Stimulated activated CD8-positive, alpha-beta memory T cell treated with anti-CD3 and anti-CD28 coated beads, Interleukin-2, amount 100 ng/mL, for 1 hour (primary cell): Measurements from ENCODE around the gene TFEB.

Experiments
- DNase-seq, 2 donors: peaks; one replicate each; pipeline ENCODE4 v3.0.0-alpha.2; 2020; ENCODE audit warnings: low read depth in 2 of 2

TFEB gene

GRCh38 chr6:41706876-41707564 lies 28.4 kb downstream of the TFEB start:
- no peak for DNase-seq

DNA sequence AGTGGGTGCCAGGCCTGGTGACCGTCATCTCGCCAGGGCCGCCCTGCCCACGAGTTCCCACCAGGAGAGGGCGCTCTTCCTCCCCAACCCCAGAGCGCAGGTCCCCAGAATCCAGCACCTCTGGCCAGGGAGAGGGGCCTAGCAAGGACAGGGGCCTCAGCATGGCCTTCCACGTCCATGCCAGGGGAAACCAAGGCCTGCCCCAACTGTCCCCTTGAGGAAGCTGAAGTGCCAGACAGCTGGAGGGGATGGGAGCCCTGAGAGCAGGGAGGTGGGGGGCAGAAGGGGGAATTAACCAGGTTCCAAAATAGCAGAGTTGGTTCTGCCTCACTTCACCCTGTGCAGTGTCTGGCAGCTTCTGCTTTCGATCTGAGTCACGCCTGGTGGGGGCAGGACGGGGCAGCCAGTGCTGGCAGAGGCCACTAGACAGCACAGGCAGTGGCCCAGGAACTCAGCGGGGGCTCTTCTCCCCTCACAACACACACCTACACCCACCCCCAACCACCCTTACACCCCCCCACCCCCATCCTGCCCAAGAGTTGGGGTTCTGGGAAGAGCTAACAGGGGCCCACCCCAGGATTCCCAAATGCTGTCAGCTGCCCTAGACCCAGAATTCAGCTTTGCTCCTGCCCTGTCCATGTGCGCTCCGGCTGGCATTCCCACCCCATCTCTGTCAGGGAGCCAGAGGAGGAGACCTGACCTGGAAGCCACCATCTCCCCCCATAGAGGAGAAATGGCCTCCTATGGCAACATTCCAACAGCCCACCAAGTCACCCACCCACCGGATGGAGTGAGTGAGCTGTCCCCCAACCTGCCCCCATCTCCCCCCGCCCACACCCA lies 29.2 kb downstream of the TFEB start:
- peak; percentile 21 to 29 for DNase-seq

- DNase-seq, result no peak
Observed at GRCh38 chr6:41705311-41705995, 30.0 kb downstream of the TFEB start.

- no peak for DNase-seq
Observed at GRCh38 chr6:41704656-41705310, 30.6 kb downstream of the TFEB start.

GRCh38 chr6:41704028-41704427 lies 31.4 kb downstream of the TFEB start:
- DNase-seq, result no peak

DNA sequence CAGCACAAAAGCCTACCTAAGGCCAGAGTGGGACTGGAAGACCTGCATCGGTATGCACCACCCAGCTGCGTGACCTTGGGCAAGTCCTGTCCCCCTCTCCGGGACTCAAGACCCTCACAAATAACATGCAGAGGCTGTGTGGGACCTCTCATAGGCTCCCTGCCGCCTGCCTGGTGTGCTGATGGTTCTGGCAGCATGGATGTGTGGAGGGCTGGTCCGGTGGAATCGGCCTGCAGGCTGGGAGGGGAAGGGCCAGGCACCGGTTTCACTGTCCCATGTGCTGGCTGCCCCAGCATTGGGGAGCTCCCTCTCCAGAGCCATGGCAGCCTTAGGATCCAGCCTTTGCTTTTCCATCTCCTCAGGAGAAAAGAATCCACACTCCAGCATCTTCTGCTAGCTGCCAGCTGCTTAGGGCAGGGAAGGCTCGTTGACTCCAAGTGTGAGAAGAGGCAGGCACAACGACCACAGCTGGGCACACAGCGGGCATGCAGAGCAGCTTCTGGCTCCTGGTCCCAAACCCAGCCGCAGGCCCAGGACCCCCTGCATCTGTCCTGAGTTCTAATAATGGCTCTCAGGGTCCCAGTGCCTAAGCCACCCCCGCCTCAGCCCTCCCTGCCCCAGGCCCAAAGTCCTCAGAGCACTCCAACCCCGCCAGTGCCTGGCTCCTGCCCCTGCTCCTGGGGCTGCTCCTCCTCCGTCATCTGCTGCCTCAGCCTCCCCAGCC lies 32.5 kb downstream of the TFEB start:
- DNase-seq, result no peak

DNA sequence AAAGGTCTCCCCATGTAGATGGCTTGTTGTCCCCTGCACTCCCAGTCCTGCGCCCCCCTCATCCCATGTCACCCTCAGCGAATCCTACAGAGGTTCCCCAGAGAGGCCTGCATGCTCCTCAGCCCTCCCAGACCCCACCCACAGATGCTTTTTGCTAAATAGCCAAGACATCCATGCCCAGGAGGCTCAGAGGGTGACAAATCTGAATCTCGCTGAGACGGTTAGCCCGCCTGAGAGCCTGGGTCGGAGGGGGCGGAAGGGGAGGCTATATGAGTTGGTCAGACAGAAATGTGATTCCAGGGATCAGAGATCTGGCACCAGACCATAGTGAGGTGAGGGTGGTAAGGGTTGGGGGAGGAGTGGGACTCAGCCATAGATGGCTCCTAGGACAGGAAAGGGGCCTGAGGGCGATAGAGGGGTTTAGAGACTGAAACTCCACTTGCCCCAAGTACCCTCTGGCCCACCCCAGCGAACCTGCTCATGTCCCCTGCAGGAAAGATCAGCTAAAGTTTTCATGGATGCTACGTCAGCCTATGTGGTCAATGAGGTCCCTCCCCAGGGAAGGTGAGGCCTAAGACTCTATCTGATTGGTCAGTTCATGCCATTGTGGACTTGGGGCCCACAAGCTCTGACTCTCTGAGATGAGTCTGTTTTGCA lies 33.2 kb downstream of the TFEB start:
- no peak for DNase-seq

DNA sequence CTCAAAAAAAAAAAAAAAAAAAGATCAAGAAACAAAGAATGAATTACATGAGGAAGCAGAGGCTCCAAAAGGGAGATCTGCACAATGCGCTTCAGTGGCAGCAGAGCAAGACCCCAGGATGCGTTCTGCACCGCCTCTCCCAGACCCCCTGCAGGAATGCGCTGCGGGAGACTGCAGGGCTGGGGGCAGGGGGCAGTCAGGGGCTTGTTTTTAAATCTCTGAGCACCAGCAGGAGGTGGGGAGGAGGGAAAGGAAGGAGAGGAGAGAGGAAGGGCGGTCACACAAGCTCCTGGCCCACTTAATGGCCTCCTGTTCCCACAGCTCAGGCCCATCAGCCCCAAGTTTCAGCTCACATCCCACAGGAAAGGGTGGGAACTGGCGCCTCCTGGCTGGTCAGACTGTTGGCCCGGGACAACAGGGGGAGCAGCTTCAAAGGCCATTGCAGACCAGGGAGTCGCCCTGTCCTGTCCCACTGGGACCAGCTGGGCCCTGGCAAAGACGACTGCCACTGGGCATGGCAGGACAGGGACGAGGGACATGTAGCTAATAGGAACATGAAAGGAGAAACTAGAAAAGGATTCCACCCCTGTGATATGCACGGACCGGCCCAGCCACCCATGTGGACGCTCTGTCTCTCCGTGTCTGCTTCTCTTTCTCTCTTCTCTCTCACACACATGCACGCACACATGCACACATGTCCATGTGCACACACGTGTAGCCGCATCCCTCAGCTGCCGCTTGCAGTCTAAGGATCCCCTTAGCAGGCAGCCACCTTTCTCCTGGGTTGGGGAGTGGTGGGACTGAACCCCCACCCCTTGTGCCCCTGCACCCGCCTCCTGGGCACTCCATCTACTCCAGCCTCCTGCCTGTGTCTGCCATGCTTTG lies 34.7 kb downstream of the TFEB start:
- DNase-seq, result no peak

DNA sequence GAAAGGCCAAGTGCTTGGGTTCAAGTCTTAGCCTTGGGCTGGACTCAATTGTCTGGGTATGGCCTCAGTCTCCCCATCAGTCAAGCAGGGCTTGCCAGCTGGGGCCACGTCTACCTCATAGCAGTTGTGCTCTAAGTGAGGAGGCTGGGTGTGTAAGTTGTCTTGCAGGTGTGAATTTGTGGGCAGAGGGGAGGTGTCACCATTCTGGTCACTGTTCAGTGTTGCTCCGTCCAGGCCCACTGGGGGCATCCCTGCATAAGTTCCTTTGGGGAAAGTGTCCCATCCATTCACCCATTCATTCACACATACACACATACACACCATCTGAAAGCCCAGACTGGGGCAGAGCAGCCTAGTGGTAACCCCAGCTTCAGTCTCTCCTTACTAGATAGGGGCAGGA lies 36.3 kb downstream of the TFEB start:
- DNase-seq, result no peak

DNA sequence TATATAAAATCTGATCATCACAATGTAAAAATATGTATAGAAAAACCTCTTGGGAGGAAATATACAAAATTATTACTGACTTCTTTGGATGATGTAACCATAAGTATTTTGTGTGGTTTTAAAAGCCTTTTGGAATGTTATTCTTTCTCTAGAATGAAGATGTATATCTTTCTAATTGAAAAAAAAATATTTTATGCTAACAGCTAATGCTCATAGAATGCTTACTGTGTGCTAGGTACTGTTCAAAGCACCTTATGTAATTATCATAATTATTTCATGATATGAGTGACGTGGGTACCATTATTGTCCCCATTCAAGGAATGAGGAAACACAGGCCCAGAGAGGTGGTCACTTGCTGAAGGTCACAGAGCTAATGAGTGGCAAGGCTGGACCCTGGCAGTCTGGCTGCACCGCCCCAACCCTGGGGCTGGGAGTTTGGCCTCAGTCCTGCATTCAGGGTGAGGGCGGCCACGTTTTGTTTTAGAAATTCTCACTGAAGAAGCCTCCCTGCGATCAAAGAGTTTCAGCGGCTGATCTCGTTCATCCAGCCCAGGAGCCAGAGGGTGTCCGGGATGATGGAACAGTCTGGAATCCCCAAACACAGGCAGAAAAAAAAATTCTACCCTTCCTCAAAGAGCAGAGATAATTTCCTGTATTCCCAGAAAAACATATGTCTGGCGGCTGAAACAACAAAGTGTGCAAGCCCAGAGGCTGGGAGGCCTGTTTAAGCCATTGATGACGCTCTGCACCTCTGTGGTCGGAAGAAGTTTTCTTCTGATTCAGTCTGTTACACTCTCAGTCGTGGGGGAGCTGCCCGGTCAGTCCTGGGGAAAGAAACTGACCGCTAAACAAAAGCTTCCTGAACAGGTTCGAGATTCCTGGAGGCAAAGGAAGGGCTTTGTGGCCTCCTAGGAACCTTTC lies 37.3 kb downstream of the TFEB start:
- DNase-seq, result no peak

DNA sequence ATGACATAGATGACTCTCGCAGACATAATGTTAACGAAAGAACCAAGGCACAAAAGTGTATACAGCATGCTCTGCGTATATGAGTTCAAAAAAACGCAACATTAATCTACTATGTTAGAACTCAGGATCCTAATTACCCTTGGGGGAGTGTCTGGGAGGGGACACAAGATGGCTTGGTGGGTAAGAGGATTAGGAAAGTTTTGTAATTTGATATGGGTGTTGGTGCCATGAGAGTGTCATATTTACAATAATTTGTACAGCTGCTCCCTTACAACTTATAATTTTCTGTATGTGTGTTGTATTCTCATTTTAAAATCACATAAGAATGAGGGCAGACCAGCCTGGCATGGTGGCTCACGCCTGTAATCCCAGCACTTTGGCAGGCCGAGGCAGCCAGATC lies 38.6 kb downstream of the TFEB start:
- no peak for DNase-seq

GRCh38 chr6:41695825-41696224 lies 39.6 kb downstream of the TFEB start:
- DNase-seq, result no peak

GRCh38 chr6:41694815-41695526 lies 40.4 kb downstream of the TFEB start:
- DNase-seq, result no peak

DNA sequence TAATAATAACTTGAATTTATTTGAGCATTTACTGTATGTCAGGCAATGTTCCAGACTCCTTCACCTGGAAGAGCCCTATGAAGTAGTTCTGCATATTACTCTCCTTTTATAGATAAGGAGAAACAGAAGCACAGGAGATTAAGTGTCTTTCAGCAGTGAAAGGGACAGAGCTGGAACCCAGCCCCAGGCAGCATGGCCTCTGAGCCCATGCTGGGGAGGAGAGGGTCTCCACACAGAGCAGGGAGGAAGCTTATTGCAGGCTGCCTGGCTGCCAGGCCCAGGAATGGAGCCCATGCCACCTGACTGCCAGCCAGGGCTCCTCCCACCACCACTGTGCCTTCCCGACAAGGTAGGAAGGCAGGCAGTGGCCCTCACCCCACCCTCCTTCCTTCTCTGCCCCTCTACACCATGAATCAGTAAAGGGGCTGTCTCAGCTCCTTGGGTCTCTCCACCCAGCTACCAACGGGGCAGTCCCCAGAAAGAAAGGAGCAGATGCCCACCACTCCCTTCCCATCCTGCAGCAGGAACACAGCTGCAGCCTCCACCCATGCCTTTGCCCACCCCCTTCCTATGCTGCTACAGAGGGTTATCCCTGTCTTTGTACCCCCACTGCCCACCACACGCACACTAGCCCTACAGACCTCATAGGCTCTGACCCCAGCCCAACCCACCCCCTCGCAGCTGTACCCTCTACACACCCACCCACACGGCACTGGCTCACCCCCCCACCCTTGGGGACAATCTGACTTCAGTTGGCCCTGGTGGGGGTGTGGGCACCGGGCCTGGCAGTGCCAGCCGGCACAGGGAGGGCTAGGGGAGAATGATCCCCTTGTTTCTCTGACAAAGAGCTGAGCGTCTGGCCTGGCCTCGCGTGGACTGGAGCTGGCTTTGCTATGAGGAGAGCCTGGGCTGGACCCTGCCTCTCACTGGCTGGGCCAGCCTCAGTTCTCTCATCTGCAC lies 41.8 kb downstream of the TFEB start:
- DNase-seq, result no peak

- DNase-seq, result no peak
Observed at GRCh38 chr6:41692730-41693129, 42.7 kb downstream of the TFEB start.

- DNase-seq, result no peak
Observed at GRCh38 chr6:41692080-41692675, 43.2 kb downstream of the TFEB start.
